ENCODE results near the gene KRTAP1-1.
"Not testable (repeated sequence)": the region's sequence is repeated elsewhere in the genome, so short reads cannot be mapped to it uniquely, and the experiment has no call there.

The KRTAP1-1 gene

DNA sequence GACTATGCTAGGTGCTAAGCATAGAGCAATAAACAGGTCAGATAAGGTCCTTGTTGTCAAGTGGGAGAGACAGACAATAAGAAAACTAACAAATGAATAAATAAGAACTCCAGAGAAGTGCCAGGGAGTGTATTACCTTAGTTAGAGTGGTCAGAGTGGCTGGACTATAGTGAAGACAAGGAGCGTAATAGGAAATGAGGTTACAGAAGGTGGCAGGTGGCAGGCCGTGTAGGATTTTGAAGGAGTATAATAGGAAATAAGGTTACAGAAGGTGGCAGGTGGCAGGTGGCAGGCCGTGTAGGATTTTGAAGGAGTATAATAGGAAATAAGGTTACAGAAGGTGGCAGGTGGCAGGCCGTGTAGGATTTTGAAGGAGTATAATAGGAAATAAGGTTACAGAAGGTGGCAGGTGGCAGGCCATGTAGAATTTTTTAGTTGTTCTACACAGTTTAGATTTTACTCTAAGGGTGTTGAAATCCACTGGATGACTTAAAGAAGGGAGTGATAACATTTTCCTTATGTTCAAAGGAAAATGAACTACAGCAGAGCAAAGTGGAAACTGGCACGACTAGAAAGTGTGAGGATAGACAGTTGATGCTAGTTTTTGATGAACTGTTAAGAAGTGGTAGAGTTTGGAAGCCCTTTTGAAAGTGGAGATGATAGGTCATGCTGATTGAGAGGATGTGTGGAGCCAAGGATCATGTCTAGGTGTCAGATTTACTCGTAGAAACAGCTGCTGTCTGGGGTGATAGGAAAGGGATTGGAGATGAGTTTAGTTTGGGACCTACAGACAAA is 28.7 kb downstream of the KRTAP1-1 start:
- DNase-seq = no peak

DNA sequence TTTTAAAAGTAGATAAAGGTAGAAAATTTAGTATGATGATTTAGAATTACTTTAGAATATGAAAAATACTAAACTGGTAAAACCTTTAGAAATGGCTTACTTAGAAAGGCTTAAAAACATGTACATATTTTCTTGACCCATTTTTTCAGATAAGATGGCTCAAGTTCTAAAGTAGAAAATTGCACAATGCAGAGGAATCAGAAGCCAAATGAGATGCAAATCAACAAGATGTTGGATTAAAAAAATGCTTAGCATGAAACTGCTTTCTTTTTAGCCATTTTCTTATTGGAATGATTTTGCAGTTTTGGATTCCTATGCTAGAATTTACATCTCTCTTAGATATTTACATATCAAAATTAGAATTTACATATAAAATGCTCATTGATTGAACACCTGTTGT is 30.8 kb downstream of the KRTAP1-1 start:
- no peak for DNase-seq

DNA sequence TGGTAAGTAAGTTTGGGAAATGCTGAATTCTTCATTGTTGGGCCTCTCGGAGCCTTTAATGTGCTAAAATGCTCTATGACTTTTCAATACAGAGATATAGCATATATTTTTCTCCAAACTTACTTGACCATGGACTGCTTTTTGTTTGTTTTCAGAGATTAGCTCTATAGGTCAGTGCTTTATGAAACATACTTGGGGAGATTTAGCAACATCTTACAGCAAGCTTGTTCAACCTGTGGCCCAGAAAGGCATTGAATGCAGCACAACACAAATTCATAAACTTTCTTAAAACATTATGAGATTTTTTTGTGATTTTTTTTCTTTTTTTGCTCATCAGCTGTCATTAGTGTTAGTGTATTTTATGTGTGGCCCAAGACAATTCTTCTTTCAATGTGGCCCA is 31.3 kb downstream of the KRTAP1-1 start:
- DNase-seq = no peak

DNA sequence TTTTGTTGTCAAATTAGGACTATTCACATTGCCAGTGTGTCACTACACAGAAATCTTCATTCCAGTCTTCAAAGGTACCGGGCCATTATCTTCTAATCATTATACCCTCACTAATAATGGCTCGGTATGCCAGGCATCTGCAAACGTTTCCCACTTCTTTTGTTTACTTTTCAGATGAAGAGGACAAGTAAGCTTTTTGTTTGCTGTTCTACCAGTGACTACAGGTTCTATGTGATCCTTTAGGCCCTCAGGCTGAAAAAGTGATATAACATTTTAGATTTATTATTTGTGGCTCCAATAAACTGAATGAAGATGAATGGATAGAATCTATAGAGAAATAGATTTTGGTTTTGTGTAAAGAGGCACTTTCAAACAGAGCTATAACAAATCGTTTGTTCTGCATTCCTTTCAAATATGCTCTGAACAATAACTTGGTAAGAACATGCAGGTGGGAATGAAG is 31.9 kb downstream of the KRTAP1-1 start:
- DNase-seq = no peak

DNA sequence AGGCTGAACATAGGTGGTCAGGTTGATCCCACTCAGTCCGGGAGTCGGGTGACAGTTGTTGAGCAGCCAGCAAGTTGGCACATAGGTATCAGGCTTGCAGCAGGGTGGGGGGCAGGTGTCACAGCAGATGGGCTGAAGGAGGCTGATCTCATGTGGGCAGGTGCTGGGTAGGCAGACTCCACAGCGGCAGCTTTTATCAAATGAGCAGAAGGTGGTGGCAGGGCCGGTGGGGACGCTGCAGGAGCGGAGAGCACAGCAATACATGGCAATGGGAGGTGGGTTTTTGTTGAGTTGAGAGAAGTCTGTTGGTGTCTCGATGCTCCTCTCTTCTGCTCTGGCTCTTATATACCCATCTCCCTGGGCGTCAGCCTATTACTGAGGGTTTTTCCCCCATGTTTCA is 32.4 kb downstream of the KRTAP1-1 start, which contains the start of gene KRTAP3-1:
KRTAP3-1 (minus strand) TSS at position 318 of the 400 bp plus-strand sequence; CDS start at position 264, 54 bp downstream.
- no peak for DNase-seq

DNA sequence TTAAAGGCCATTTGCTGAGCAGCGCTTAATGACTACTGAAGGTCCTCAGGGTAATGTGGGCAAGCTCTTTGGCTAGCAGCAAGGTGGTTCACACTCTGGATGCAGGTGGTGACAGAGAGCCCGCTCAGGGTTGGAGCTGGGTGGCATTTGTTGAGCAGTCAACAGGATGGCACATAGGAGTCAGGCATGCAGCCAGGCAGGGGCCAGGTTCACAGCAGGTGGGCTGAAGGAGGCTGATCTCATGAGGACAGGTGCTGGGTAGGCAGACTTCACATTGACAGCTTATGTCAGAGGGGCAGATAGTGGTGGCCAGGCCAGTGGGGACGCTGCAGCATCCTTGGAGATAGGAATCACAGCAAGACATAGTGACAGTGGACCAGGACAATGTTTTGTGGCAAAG is 36.9 kb downstream of the KRTAP1-1 start:
- DNase-seq = no peak

DNA sequence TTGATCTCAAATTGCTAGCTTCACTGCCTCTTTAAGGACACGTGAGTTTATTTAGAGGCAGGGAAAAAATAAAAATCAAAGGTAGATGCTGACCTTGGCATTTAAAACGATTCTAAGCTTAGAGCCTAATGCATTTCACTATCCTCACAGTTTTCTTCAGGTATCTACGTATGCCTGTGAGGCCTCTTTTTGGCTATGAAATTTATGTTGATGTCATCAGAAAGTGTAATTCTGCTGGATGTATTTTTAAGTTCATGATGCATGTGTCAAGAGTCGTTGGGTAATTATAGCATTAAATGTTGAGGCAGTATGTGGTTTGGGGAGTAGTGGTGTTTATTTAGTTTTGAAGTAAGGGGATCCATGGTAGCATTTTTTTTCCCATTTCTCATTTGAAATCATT is 37.3 kb downstream of the KRTAP1-1 start:
- DNase-seq = no peak

DNA sequence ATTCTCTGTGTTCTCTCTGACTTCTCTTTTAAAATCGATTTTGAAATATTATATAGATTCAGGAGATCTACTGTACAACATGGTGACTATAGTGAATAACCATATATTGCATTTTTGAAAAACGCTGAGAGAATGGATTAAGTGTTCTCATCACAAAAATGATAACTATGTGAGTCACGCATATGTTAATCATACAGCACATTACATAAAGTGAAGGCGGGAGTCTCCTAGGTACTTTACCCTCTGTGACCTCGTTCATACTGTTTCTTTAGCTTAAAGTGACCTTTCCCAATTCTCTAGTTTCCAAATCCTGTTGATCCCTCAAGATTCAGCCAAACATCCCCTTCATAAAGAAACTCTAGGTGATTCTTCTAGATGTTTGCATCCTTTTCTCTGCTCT is 38.4 kb downstream of the KRTAP1-1 start:
- DNase-seq = no peak

DNA sequence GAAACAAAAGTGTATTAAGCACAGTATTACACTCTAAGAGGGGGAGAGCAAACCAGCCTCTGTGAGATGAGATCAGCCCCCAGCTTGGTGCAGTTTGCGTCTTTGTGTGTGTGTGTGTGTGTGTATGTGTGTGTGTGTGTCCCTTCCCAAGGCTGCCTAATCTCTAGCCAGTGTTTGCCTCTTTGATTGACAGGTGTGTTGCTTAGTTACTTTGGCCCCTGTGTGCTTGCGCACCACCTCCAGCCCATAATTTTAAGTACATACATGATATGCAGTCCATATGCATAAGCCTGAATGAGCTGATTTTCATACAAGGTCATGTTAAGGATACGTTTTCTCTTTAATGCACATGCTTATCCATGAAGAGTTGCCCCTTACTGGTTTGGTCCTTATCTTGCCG is 39.5 kb downstream of the KRTAP1-1 start:
- DNase-seq = no peak

DNA sequence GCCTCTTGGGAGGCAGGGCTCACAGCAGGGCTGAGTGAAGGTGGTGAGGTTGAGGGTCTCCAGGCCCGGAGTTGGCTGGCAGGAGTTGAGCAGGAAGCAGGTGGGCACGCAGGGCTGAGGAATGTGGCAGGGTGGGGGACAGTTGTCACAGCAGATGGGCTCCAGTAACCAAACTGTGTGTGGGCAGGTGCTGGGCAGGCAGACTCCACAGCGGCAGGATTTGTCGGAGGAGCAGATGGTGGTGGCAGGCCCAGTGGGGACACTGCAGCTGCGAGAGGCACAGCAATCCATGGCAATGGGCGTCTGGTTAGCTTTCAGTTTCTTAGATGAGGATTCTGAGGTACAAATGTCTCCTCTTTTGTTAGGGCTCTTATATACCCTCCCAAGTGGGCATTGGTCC is 41.7 kb downstream of the KRTAP1-1 start, which contains the start of gene KRTAP3-2:
KRTAP3-2 (minus strand) TSS at position 344 of the 400 bp plus-strand sequence; CDS start at position 291, 53 bp downstream.
- not testable (repeated sequence) for DNase-seq

DNA sequence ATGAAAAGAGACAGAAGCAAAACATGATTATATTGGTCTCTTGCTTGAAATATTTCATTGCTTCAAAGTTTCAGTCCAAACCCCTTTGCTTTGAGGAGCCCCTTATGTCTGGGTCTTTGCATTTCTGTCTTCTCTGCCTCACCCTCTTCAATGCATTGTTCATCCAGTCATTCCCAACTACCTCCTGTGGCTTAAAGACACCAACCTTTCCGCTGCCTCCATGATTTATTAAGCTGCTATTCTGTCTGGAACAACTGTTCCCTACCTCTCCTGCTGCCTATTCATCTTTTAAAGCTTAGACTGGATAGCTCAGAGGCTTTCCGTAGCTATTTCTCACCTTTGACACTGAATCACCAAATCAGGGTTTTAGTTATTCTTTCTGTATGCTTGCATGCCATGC is 43.9 kb downstream of the KRTAP1-1 start:
- no peak for DNase-seq

DNA sequence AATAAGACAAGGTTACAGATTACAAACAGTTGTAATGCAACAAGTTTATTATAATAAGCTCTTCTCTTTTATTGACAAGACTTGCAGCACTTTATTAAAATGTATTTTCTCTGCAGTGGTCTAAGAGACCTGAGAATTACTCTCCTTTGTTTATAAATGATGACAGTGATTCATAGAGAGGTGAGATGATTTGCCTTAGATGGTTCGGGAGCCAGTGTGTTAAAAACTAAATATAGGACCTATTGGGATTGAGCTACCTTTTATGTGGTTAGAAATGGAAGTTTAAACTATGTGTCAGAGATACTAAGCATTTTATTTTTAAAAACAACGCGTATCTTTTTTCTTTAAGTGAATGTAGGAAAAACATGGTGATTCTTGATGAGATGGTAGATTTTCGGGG is 44.4 kb downstream of the KRTAP1-1 start:
- no peak for DNase-seq

DNA sequence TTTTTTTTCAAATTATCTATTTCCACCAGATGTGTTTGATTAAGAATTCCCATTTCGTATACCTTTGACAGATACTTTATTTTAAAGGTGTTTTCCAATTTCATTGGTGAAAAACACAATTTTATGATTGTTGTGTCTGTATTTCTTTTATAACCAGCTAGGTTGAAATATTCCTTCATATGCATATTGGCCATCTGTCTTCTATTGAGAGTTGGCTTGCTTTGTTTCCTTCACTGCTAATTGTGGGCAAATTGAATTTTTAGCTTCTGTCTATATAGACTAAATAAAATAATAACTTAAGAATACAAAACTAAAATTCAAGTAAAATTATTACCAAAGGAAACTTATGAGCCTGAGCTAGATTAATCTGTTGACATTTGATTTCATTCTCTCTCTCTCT is 46.1 kb downstream of the KRTAP1-1 start:
- DNase-seq = no peak

DNA sequence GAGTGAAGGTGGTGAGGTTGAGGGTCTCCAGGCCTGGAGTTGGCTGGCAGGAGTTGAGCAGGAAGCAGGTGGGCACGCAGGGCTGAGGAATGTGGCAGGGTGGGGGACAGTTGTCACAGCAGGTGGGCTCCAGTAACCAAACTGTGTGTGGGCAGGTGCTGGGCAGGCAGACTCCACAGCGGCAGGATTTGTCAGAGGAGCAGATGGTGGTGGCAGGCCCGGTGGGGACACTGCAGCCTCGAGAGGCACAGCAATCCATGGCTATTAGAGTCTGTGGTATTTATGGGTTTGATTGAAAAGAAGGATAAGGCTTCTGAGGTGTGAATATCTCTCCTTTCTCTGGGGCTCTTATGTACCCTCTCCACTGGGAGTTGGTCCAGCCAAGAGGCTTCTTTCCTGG is 47.4 kb downstream of the KRTAP1-1 start, which contains the start of gene KRTAP3-3:
KRTAP3-3 (minus strand) TSS at position 326 of the 400 bp plus-strand sequence; CDS start at position 259, 67 bp downstream.
- no peak for DNase-seq

DNA sequence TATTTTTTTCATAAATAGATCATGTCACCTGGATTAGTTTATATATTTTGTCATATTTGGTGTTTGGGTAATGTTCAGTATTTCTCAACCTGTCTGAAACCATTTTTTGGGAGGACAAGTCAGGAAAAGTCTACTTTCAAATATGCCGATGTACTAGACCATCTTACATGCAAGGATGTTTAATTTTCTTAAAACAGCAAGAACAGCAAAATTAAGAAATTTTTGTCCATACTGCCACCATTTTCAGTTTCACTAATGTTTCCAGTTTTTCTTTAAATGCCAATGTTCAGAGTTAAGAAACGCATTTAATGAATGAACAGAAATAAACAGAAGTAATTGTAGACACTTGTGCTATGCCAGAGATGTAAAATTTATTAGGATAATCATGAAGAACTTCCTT is 48.2 kb downstream of the KRTAP1-1 start:
- no peak for DNase-seq

DNA sequence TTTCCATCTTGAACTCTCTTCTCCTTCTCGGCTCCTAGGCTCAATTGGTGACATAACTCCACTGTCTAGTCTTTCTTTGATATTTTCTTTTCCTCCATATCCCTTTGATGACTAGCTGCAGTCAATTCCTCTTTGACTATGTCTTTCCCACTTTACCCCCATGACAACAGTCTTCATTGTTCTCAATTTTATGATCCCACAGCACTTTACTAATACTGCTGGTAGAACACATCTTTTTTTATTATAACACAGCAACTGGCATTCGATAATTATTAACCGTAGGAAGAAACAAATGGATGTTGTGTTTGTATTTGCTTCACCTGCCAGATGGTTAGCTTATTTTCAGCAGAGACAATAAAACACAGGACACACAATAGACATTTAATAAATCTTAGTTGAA is 48.6 kb downstream of the KRTAP1-1 start:
- DNase-seq = no peak
